ENCODE measurements around the gene PLCH1.
"Not testable (repeated sequence)": the region's sequence is repeated elsewhere in the genome, so short reads cannot be mapped to it uniquely, and the experiment has no call there.

Gene PLCH1

DNA sequence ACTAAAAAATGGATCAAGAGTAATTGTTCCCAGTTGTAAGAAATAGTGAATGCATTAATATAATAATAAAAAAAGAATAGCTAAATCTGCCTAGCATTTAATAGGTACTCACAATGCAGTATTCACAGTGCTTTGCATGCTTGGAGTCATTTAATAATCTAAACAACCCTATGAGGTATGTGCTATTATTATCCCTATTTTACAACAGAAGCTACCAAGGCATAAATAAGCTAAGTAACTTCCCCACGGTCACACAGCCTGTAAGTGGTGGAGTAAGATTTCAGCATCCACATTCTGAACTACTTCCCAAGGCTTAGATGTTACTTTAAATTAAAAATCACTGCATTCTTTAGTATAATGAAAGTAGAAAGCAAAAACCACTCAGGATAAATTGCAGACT, 102.9 kb downstream of the PLCH1 start:
- DNase-seq (ENCODE audit: low spot score): no peak
- in situ Hi-C loops (cut with MboI; ENCODE audit: low pct_unique_long_range_greater_than_20kb, low sequenced_read_pairs, unreplicated experiment): no loop called here
- TF ChIP-seq, protein P1, sequence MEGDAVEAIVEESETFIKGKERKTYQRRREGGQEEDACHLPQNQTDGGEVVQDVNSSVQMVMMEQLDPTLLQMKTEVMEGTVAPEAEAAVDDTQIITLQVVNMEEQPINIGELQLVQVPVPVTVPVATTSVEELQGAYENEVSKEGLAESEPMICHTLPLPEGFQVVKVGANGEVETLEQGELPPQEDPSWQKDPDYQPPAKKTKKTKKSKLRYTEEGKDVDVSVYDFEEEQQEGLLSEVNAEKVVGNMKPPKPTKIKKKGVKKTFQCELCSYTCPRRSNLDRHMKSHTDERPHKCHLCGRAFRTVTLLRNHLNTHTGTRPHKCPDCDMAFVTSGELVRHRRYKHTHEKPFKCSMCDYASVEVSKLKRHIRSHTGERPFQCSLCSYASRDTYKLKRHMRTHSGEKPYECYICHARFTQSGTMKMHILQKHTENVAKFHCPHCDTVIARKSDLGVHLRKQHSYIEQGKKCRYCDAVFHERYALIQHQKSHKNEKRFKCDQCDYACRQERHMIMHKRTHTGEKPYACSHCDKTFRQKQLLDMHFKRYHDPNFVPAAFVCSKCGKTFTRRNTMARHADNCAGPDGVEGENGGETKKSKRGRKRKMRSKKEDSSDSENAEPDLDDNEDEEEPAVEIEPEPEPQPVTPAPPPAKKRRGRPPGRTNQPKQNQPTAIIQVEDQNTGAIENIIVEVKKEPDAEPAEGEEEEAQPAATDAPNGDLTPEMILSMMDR (IDR thresholded peaks at IDR 0.05; ENCODE audit: extremely low read depth, insufficient read depth, missing control alignments): no peak

DNA sequence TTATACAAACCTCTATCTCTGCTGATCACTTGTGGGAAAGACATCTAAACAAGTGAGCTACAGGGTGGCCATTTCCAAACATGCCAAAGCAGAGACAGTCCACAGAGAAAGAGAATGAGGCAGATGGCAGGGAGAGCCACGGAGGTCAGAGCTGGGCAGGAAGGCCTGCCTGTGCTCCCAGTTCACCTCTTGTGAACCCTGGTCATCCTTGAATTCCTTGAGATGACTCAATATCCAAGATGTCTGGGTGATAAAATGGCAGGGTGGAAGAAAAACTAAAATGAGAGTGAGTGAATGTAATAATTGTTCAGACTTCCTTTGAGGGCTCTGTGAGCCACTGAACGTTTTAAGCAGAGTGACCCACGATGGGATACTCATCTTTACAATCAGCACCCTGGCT, 104.8 kb downstream of the PLCH1 start:
- no peak for DNase-seq (ENCODE audit: low spot score)
- TF ChIP-seq, protein P1 (IDR thresholded peaks at IDR 0.05; ENCODE audit: extremely low read depth, insufficient read depth, missing control alignments): no peak
- in situ Hi-C loops (cut with MboI; ENCODE audit: low pct_unique_long_range_greater_than_20kb, low sequenced_read_pairs, unreplicated experiment): no loop called here

DNA sequence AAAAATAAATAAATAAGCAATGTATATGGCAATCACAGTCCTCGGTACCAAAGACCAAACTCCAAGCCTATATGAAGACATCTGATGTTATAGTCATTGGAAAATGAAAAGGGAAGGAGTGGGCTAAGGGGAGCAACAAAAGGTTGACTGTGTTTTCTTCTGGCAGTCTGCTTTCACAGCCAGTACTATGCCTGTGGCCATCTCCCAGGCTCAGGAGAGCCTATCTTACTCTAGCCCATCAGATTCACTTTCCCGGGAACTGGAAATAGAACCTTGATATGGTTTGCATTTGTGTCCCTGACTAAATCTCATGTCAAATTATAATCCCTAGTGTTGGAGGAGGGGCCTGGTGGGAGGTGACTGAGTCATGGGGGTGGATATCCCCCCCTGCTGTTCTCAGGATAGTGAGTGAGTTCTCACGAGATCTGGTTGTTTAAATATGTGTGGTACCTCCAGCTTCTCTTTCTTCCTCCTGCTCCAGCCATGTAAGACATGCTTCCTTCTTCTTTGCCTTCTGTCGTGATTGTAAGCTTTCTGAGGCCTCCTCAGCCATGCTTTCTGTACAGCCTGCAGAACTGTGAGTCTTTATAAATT, 105.3 kb downstream of the PLCH1 start:
- in situ Hi-C loops (cut with MboI; ENCODE audit: low pct_unique_long_range_greater_than_20kb, low sequenced_read_pairs, unreplicated experiment): no loop called here
- TF ChIP-seq, protein P1 (IDR thresholded peaks at IDR 0.05; ENCODE audit: extremely low read depth, insufficient read depth, missing control alignments): no peak
- DNase-seq (ENCODE audit: low spot score): no peak

DNA sequence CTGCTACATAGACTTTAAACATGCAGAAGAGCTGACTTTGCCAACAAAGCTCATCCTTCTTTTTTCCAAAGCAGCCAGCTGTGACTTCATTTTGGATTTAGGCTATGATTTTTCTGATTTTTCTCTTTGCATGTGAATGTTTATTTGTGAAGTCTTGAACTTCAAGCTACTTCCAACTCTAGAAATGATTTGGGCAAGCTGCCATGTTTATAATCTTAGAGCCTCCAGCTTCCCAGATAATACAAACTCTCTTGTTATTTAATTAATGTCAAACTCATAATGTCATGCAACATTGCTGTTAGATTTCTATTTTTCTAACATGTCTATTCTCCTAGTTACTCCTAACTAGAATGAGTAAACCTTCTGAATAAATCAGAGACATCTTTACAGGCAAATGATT, 106.4 kb downstream of the PLCH1 start:
- DNase-seq (ENCODE audit: low spot score); in situ Hi-C loops (cut with MboI; ENCODE audit: low pct_unique_long_range_greater_than_20kb, low sequenced_read_pairs, unreplicated experiment): not testable (repeated sequence)

DNA sequence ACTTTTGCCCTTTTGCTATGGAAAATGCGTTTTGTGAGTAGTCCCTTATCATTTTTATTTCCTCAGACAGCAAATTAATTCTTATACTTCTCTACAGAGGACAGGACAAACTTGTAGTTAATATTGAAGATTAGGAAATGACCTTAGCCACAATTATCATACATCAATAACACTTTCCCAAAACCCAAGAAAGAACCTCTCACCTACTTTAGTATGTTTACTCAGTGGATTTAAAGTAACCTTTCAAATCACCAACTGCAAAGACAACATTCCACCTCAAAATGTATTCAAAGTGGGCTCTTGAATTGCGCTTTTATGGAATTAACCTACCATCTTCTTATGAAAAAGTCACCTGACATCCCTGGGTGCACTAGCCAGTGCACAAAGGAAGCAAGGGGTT, 107.3 kb downstream of the PLCH1 start:
- in situ Hi-C loops (cut with MboI; ENCODE audit: low pct_unique_long_range_greater_than_20kb, low sequenced_read_pairs, unreplicated experiment): no loop called here
- DNase-seq (ENCODE audit: low spot score): no peak
- TF ChIP-seq, protein P1 (IDR thresholded peaks at IDR 0.05; ENCODE audit: extremely low read depth, insufficient read depth, missing control alignments): no peak

DNA sequence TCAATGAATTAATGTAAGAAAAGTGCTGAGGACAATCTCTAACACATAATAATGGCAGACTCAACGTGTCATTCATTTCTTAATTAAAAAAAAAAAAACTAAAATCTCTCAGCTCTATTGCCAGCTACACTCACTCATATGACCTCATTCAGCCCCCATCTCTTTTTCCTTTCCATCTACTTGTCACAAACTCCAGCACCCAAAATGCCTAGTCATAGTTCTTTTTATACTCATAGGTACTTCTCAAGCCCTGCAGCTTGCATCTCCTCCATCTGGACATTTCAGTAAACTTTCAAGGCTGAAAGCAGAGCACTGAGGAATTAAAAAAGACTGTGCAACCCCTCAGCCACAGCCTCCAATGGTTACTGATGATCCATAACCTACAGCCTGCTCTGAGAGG, 109.8 kb downstream of the PLCH1 start:
- in situ Hi-C loops (cut with MboI; ENCODE audit: low pct_unique_long_range_greater_than_20kb, low sequenced_read_pairs, unreplicated experiment): no loop called here
- TF ChIP-seq, protein P1 (IDR thresholded peaks at IDR 0.05; ENCODE audit: extremely low read depth, insufficient read depth, missing control alignments): no peak
- DNase-seq (ENCODE audit: low spot score): no peak

DNA sequence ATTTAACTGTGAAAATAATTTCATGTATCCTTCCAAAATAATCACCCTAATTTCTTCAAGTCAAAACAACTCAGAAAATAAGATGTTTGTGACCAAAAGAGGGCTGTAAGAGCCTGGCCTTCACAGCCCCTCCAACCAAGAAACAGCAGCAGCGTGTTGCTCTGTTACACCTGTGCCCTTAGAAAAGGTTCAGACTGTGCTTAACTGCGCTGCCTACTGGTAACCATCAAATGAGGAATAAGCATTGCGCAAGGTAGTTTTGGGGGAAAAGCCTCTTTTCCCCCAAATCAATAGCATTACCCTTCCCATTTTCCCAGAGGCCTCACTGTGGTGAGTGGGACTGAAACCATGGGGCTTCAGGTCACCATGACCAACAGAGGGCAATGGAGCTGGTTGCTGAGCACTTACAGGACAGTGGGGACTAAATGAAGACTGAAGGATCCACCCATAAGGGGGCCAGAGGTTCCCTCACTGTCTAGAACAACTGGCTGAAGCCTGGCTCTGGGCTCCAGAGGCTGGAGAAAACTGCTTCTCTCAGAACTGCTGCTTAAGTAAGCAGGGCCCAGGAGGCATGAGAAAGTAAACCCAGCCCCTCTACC, 110.7 kb downstream of the PLCH1 start:
- in situ Hi-C loops (cut with MboI; ENCODE audit: low pct_unique_long_range_greater_than_20kb, low sequenced_read_pairs, unreplicated experiment): no loop called here
- TF ChIP-seq, protein P1 (IDR thresholded peaks at IDR 0.05; ENCODE audit: extremely low read depth, insufficient read depth, missing control alignments): no peak
- no peak for DNase-seq (ENCODE audit: low spot score)

Data from GM13977 (cell line).